Measurements from ENCODE around the gene CCDC51. TPM values are rescaled to one million over a fixed set of nuclear protein-coding genes. Genes with fewer than 3 reads are reported as not detected.

Gene CCDC51
- total and polyA plus RNA-seq, 2 of the 13 experiments (the other 11 are each of a cell fraction or from before 2014, with no cell fraction given): 18.1 to 29.4 TPM

GRCh38 chr3:48446425-48447193 lies 6.7 kb upstream of the CCDC51 start, which contains the start of gene ATRIP (continued):
- no peak for TF ChIP-seq ZNF704 (CRISPR knock-in tag; IDR thresholded peaks at IDR 0.05; ENCODE audit: borderline replicate concordance)
- no peak; the same call in 1 of the 2 replicates for TF ChIP-seq ZNF572 (CRISPR knock-in tag; IDR thresholded peaks at IDR 0.05)
- TF ChIP-seq GRHL1 (CRISPR knock-in tag; conservative IDR thresholded peaks at IDR 0.05): no peak
- peak; percentile 89 for TF ChIP-seq KMT2A (CRISPR knock-in tag; IDR thresholded peaks at IDR 0.05)
- no peak for TF ChIP-seq SYNCRIP (IDR thresholded peaks at IDR 0.05; ENCODE audit: insufficient read depth, low read depth, low read length)
- TF ChIP-seq MBNL3 (CRISPR knock-in tag; conservative IDR thresholded peaks at IDR 0.05): no peak
- no peak for TF ChIP-seq MAFK (conservative IDR thresholded peaks at IDR 0.05 in 1 of 2, IDR thresholded peaks at IDR 0.05 in 1 of 2; ENCODE audit: low read length in 2 of 2)
- no peak for TF ChIP-seq ZFP41 (CRISPR knock-in tag; IDR thresholded peaks at IDR 0.05; ENCODE audit: borderline replicate concordance)
- TF ChIP-seq ATAD3A (CRISPR knock-in tag; IDR thresholded peaks at IDR 0.05): no peak
- no peak; the same call in 1 of the 2 replicates for TF ChIP-seq REPIN1 (CRISPR knock-in tag; IDR thresholded peaks at IDR 0.05; ENCODE audit: borderline replicate concordance, low read depth)
- peak; percentile 79; the same call in 1 of the 2 replicates for TF ChIP-seq GLI4 (CRISPR knock-in tag; IDR thresholded peaks at IDR 0.05; ENCODE audit: borderline replicate concordance)
- TF ChIP-seq ZNF225 (CRISPR knock-in tag; IDR thresholded peaks at IDR 0.05): 0 out of 2 replicates have a peak, but pooled peaks have one; percentile 22
- TF ChIP-seq CEBPZ (IDR thresholded peaks at IDR 0.05; ENCODE audit: low read length): no peak
- no peak for TF ChIP-seq ZNF383 (CRISPR knock-in tag; IDR thresholded peaks at IDR 0.05; ENCODE audit: borderline replicate concordance)
- peak; percentile 51; the same call in 1 of the 2 replicates for TF ChIP-seq FLYWCH1 (CRISPR knock-in tag; IDR thresholded peaks at IDR 0.05)
- TF ChIP-seq STAG1 (CRISPR knock-in tag; IDR thresholded peaks at IDR 0.05): no peak
- TF ChIP-seq MEIS2 (CRISPR knock-in tag; IDR thresholded peaks at IDR 0.05): no peak; the same call in none of the 2 replicates
- no peak for TF ChIP-seq PCBP1 (IDR thresholded peaks at IDR 0.05; ENCODE audit: borderline replicate concordance, low read depth, low read length)
- TF ChIP-seq ZNF784 (CRISPR knock-in tag; IDR thresholded peaks at IDR 0.05; ENCODE audit: borderline replicate concordance): peak; percentile 63; the same call in 1 of the 2 replicates
- no peak for TF ChIP-seq IRX3 (CRISPR knock-in tag; IDR thresholded peaks at IDR 0.05; ENCODE audit: borderline replicate concordance, low read depth)
- TF ChIP-seq TBX3 (IDR thresholded peaks at IDR 0.05; ENCODE audit: borderline replicate concordance): no peak
- no peak for TF ChIP-seq HDAC6 (IDR thresholded peaks at IDR 0.05; ENCODE audit: low read depth, low read length)

Data from HepG2 (cell line).